Prostate gland (tissue), 2 donors: Measurements from ENCODE around the gene SNX12.

Experiments
- CTCF ChIP-seq, 4 experiments: fragments of 200-600 bp in 2 of 4; fragments of 450-650 bp in 2 of 4; sonication (generic) in 2 of 4; IDR thresholded peaks; 1 replicate in 3 of 4; 2 replicates in 1 of 4; pipeline ENCODE4 v1.5.1; 2016 to 2019; ENCODE audit warnings: antibody characterized with exemption in 4 of 4, mild to moderate bottlenecking in 2 of 4, moderate library complexity in 2 of 4
- POLR2A ChIP-seq: fragments of 450-650 bp; IDR thresholded peaks from one replicate; pipeline ENCODE4 v1.6.1; 2016; ENCODE audit warnings: antibody characterized with exemption, mild to moderate bottlenecking
- POLR2AphosphoS5 ChIP-seq: sonication (generic); formaldehyde crosslinking; IDR thresholded peaks from one replicate; pipeline ENCODE4 v1.6.1; 2017; ENCODE audit warnings: antibody characterized with exemption

GRCh38 chrX:71070531-71070930 lies 2.4 kb upstream of the SNX12 start:
- TF ChIP-seq CTCF (IDR thresholded peaks at IDR 0.05) (no peak), POLR2A (no peak), POLR2AphosphoS5 (no peak)
